ENCODE results near the gene INCA1. TPM values are rescaled to one million over a fixed set of nuclear protein-coding genes. Genes with fewer than 3 reads are reported as not detected.
"Not testable (repeated sequence)": the region's sequence is repeated elsewhere in the genome, so short reads cannot be mapped to it uniquely, and the experiment has no call there.

INCA1 gene, protein sequence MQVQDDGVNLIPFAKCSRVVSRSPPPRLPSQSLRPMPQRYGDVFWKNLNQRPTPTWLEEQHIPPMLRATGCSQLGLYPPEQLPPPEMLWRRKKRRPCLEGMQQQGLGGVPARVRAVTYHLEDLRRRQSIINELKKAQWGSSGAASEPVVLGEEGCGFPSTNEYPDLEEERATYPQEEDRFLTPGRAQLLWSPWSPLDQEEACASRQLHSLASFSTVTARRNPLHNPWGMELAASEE
- 2.8 TPM for total RNA-seq
- long read RNA-seq, partial matches to known transcripts, result 1 of 6 reads
- long read RNA-seq, other reads (novel, unspliced or antisense), result 5 of 6 reads

- ATAC-seq (ENCODE audit: poor library complexity), result peak; percentile 92
- intact Hi-C loops (cut with DNase I), result no loop called here
- DNase-seq, result peak; percentile 97
Measured at GRCh38 chr17:4997302-4998026, at the start of gene INCA1, which contains the start of gene KIF1C. TSS of gene INCA1 (minus strand) at chr17:4997522. CDS start at chr17:4994437, 3,085 bp downstream. TSS of gene KIF1C (plus strand) at chr17:4997950. CDS start at chr17:5000247, 2,297 bp downstream.

DNA sequence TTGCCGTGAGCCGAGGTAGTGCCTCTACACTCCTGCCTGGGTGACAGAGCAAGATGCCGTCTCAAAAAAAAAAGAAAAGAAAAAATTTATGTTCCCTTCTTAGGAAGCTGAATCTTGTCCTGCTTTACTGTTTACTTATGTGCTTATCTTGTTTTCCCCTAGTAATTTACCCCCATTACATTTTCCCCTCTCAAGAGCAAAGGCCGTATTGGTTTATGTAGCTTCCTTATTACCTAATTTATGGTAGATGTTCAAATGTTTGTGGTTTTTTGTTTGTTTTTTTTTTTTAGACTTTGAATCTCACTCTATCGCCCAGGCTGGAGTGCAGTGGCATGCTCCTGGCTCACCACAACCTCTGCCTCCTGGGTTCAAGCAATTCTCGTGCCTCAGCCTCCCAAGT, 48.2 kb upstream of the INCA1 start:
- intact Hi-C loops (cut with DNase I), result no loop called here
- no peak for ATAC-seq (ENCODE audit: poor library complexity)
- no peak for DNase-seq

DNA sequence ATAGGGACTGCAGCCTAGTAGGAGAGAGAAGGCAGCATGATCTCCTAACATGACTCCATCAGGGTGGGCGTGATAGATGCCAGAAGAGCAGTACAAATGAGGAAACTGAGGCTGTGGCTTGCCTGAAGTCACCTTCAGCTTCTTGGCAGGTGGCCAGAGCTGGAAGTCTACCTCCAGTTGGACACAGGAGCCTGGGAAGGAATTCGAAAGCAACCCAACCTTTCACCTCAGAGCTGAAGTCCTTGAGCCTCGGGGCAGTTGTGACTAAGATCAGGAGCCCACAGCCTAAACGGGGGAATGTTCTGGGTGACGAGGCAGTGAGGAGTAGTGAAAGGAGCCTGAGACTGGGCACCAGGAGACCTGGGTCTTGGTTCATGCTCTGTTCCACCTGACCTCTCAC, 47.3 kb upstream of the INCA1 start:
- intact Hi-C loops (cut with DNase I), result no loop called here
- ATAC-seq (ENCODE audit: poor library complexity) (no peak), DNase-seq (no peak)

DNA sequence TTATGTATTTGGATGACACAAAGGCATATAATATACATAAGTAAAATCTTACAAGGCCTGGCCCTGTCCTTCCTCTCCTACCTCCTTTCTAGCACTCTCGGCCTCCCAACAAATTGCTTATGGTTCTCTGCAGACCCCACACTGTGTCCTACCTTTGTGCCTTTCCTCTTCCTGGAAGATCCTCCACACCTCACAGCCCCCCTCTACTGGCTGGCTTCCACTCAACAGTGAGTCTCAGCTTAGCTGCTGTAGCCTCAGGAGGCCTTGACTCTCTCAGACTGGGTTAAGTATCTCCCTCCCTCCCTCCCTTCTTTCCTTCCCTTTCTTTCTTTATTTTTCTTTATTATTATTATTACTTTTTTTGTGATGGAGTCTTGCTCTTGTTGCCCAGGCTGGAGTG, 46.2 kb upstream of the INCA1 start:
- intact Hi-C loops (cut with DNase I), result no loop called here
- DNase-seq, result no peak
- ATAC-seq (ENCODE audit: poor library complexity), result no peak

DNA sequence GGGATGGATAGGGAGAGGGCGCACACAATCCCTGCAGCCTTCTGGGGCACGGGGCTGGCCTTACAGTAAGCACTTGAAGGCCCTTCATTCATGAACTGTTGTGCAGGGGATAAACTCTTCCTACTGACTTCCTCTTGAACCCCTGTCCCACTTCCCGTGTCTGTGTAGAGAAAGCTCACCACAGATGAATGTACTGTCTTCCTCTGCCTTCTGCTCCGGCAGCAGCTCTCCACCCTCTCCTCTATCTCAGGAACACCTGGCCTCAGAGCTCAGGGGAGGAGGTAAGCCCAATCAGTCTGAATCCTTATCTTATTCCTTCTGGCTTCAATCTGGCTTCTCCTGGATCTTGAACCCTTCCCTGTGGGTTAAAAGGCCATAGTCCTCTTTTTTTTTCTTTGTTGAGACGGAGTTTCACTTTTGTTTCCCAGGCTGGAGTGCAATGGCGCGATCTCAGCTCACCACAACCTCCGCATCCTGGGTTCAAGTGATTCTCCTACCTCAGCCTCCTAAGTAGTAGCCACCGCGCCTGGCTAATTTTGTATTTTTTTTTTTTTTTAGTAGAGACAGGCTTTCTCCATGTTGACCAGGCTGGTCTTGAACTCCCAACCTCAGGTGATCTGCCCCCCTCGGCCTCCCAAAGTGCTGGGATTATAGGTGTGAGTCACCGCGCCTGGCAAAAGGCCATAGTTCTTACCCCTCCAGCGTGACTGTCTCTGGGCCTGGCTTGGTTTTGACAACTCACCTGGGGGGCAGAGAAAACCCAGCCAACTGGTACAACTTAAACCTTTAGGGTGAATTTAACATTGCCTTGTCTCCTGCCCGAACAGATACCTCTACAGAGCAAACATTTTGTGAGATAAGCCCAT, 45.1 kb upstream of the INCA1 start:
- DNase-seq, result no peak
- ATAC-seq (ENCODE audit: poor library complexity), result no peak
- intact Hi-C loops (cut with DNase I), result no loop called here

DNA sequence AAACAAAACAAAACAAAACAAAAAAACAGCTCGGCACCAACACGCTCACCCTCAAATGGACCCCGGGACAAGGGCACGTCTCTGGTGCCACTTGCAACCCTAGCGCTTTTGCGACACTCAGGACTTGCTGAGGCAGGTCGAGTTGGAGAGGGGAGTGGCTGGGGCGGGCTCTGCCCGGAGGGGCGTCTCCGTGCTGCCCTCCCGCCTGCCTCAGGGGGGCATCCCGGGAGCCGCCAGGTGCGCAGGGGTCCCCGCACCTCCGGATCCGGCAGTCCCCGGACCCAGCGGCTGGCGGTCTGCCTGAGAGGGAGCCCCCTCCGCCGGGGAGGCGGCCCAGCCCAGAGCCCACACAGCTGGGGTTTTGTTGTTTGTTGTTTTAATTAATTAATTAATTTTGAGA, 38.0 kb upstream of the INCA1 start, which contains the start of gene SLC52A1:
Gene SLC52A1 (minus strand): TSS at position 112 of the 400 bp plus-strand sequence. CDS start 820 bp downstream, outside the sequence.
- intact Hi-C loops (cut with DNase I), result no loop called here
- no peak for ATAC-seq (ENCODE audit: poor library complexity)

DNA sequence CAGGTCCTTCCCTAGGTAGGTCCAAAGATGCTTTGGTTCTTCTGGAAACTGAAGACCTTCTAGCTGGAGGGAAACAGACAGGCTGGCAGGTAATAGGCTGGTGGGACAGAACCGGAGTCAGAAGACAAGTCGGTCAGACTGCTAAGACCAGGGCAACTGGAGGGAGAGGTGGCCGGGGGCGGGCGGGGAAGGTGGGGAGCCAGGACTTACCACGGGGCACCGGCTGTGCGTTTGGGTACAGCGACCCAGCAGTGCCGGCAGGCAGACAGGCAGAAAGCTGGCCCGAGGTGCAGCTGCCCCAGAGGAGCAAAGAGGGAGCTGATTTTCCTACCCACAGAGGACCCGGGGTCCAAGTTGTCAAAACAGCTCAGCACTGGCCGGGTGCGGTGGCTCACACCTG, 37.3 kb upstream of the INCA1 start:
- ATAC-seq (ENCODE audit: poor library complexity) (no peak), DNase-seq (no peak)
- intact Hi-C loops (cut with DNase I), result no loop called here

More for the DNA sequence above, 38.0 kb upstream of the INCA1 start, which contains the start of gene SLC52A1:
- DNase-seq, result no peak

- ATAC-seq (ENCODE audit: poor library complexity) (no peak), DNase-seq (no peak)
- intact Hi-C loops (cut with DNase I), result no loop called here
Measured at GRCh38 chr17:5034063-5034462, 36.7 kb upstream of the INCA1 start.

DNA sequence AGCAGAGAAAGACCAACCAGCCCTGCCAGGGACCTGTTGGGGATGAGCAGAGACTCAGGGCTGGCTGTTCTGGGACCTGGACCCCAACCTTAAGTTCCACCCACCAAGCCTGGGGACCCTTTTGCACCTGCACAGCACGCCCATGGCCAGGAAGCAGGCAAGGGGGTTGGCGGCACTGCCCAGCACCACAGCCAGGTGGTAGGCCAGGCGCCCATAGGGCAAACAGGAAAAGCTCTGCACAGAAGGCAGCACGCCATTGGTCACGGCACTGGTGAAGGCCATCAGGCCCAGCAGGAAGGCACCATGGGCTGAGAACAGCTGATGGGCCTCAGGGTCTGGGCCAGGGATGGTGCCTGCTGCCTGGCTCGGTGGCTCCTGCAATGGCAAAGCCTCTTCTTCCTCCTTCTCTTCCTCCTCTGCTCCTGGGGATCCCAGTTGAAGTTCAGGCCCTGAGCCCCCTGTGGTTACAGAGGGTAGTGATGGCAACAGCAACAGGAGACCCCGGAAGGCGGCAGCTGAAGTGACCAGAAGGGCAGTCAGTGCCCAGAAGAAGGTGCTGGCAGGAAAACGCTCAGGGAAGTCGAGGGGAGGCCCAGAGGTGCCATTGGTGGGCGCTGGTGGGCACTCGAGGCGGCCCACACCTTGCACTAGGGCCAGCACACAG, 36.2 kb upstream of the INCA1 start:
- ATAC-seq (ENCODE audit: poor library complexity), result no peak
- no peak for DNase-seq
- intact Hi-C loops (cut with DNase I), result no loop called here

- DNase-seq, result no peak
- intact Hi-C loops (cut with DNase I), result no loop called here
- ATAC-seq (ENCODE audit: poor library complexity), result no peak
Measured at GRCh38 chr17:5032865-5033264, 35.5 kb upstream of the INCA1 start.

DNA sequence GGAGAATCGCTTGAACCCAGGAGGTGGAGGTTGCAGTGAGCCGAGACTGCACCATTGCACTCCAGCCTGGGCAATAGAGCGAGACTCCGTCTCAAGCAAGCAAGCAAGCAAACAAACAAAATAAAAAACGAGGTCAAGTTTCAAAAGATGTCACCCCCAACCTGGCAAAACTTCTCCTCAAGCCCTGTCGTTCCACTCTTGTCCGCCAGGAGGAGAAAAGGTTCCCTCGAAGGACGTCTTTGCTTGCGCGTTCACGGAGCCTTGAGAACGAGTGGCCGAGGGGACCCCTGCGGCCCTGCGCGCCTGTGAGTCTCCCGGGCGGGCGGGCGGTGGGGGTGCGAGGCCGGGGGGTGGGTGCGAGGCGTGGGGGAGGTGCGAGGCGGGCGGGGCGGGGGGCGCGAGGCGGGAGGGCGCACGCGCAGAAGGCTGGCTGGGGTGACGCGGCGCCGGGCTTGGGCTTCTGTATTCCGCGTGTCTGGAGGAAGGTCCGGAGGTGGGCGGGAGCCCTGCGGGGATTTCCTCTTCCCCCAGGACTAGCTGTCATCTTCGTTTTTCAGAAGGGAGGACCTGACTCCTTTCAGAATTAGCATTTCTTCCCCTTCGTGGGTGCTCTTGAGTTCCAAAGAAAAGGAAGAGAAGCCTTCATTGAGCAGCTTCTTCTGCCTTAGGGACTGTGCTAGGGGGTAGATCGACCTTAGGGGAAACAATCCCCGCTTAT, 34.2 kb upstream of the INCA1 start:
- intact Hi-C loops (cut with DNase I), result no loop called here
- ATAC-seq (ENCODE audit: poor library complexity) (peak; percentile 81), DNase-seq (peak; percentile 88)

DNA sequence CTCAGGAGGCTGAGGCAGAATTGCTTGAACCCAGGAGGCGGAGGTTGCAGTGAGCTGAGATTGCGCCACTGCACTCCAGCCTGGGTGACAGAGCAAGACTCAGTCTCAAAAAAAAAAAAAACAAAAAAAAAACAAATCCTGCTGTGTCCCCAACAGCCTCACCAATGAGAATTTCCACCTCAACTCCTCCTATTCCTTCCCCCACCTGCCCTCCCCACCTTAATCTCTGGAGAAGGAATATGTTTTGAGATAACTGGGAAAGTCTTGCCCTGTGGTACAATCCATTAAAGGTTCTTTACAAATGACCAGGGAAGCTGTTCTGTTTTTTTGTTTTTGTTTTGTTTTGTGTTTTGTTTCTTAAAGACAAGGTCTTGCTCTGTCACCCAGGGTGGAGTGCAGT, 32.8 kb upstream of the INCA1 start:
- intact Hi-C loops (cut with DNase I); DNase-seq; ATAC-seq (ENCODE audit: poor library complexity): not testable (repeated sequence)

- intact Hi-C loops (cut with DNase I), result no loop called here
- DNase-seq (no peak), ATAC-seq (ENCODE audit: poor library complexity) (no peak)
Measured at GRCh38 chr17:5027916-5028315, 30.6 kb upstream of the INCA1 start.

DNA sequence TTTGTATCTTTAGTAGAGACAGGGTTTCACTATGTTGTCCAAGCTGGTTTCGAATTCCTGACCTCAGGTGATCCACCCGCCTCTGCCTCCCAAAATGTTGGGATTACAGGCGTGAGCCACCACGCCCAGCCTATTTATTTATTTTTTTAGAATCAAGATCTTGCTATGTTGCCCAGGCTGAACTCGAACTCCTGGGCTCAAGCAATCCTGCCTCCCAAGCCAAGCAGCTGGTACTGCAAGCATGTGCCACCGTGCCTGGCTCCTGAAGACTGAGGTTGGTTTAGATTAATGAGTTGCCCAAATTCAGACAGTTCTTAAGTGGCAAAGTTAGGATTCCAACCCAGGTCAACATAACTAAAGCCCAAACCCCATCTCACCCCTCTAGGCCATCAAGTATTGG, 30.0 kb upstream of the INCA1 start:
- ATAC-seq (ENCODE audit: poor library complexity), result no peak
- intact Hi-C loops (cut with DNase I), result no loop called here

DNA sequence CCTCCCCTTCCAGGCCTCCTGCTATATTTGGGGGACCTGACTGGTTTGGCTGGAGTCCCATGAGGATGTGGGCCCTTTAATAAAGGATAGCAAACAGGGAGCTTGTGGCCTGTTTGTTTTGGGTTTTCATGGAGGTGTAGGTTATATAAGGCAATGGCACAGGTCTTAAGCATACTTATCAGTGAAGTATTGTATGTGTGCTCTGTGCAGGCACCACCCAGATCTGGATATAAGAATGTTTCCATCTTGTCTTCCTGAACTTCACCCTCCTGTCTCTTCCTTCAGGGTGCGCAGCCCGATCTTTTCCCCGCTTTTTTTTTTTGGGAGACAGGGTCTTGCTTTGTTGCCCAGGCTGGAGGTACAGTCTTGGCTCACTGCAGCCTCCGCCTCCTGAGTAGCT, 27.3 kb upstream of the INCA1 start:
- DNase-seq (no peak), ATAC-seq (ENCODE audit: poor library complexity) (no peak)
- intact Hi-C loops (cut with DNase I), result no loop called here

More for the DNA sequence above, 30.0 kb upstream of the INCA1 start:
- no peak for DNase-seq

- ATAC-seq (ENCODE audit: poor library complexity) (no peak), DNase-seq (no peak)
- intact Hi-C loops (cut with DNase I), result no loop called here
Measured at GRCh38 chr17:5023588-5024147, 26.3 kb upstream of the INCA1 start.

GRCh38 chr17:5022171-5022711, 24.9 kb upstream of the INCA1 start:
- intact Hi-C loops (cut with DNase I), result no loop called here
- no peak for DNase-seq
- no peak for ATAC-seq (ENCODE audit: poor library complexity)
